Kidney (tissue), 14 donors: ENCODE data around the gene PRKAR1B. TPM values are rescaled to one million over a fixed set of nuclear protein-coding genes. Genes with fewer than 3 reads are reported as not detected.
A peak's percentile ranks its signal among the peaks of the same experiment; 100 is the strongest.

Experiments used
- DNase-seq, 5 donors: peaks; one replicate each; pipeline ENCODE4 v3.0.0-alpha.2; 2013 to 2020
- FAIRE-seq: peaks from 2 replicates; lab custom pipeline; 2012; peaks lifted over from hg19 to GRCh38; lab: Jason Lieb, UNC
- H3K27ac ChIP-seq, 2 donors: one replicate each; pipeline ENCODE4 v1.7.0; 2013; ENCODE audit warnings: low read depth in 2 of 2, low read length in 2 of 2, inconsistent platforms in 1 of 2
- H3K27me3 ChIP-seq: one replicate; pipeline ENCODE4 v1.7.1; 2013; ENCODE audit warnings: low read length, inconsistent platforms; ENCODE audit not compliant: control insufficient read depth, insufficient read depth
- H3K36me3 ChIP-seq, 3 donors: one replicate each; pipeline versions ENCODE4 v1.7.0 to v1.7.1; 2013; ENCODE audit warnings: low read length in 3 of 3, control low read depth in 1 of 3, inconsistent platforms in 1 of 3; ENCODE audit not compliant: insufficient read depth in 3 of 3, control insufficient read depth in 2 of 3
- H3K4me1 ChIP-seq, 3 donors: one replicate each; pipeline versions ENCODE4 v1.7.0 to v1.7.1; 2013; ENCODE audit warnings: low read length in 3 of 3, inconsistent platforms in 1 of 3, low read depth in 1 of 3; ENCODE audit not compliant: control insufficient read depth in 2 of 3, insufficient read depth in 2 of 3
- H3K4me3 ChIP-seq, 3 donors: one replicate each; pipeline versions ENCODE4 v1.7.0 to v1.8.1; 2013; ENCODE audit warnings: low read length in 3 of 3, control low read depth in 1 of 3, inconsistent platforms in 1 of 3
- H3K9ac ChIP-seq, 3 donors: one replicate each; pipeline versions ENCODE4 v1.7.0 to v1.7.1; 2013; ENCODE audit warnings: low read length in 3 of 3, control low read depth in 1 of 3, inconsistent platforms in 1 of 3
- H3K9me3 ChIP-seq, 3 donors: one replicate each; pipeline versions ENCODE4 v1.7.0 to v1.7.1; 2013; ENCODE audit warnings: low read length in 3 of 3, control low read depth in 1 of 3, inconsistent platforms in 1 of 3; ENCODE audit not compliant: control insufficient read depth in 2 of 3, insufficient read depth in 1 of 3
- CTCF ChIP-seq: IDR thresholded peaks from 3 replicates; pipeline ENCODE4 v1.5.1; 2012; ENCODE audit warnings: mild to moderate bottlenecking, moderate library complexity, borderline replicate concordance; ENCODE audit not compliant: insufficient read depth; ENCODE audit errors: extremely low read depth
- intact Hi-C: fragments of 100-400 bp; cut with DNase I; formaldehyde crosslinking; loops from one replicate; pipeline ENCODE4 v1.11.1; 2022
- polyA plus RNA-seq: library from polyadenylated mRNA; stranded (reverse); fragments of 350-450 nt; fragmentation: Illumina TruSeq; extraction: RNeasy Lipid Tissue Mini Kit (QIAGEN cat#74804); gene quantifications from one replicate; pipeline ENCODE4 v1.2.3, GENCODE V29; 2014; ENCODE audit warnings: low read depth, low replicate concordance; ENCODE audit not compliant: insufficient read depth
- total RNA-seq: library from RNA; stranded (reverse); fragmentation: NEBNext Ultra II Directional; extraction: Animal tissue kit (Norgen Biotek cat#: 25700); gene quantifications from one replicate; pipeline ENCODE4 v1.2.1, GENCODE V29; 2021
- donor health status: control.
- donor health status: control.
- donor health status: control.
- donor health status: control.
- donor health status: control.
- donor health status: DM: yes; HTN: yes; CAD: no.
- donor health status: Normal renal cell carcinoma (clear cell type).

The PRKAR1B gene
- total and polyA plus RNA-seq, 2 donors from 2014 or later: 15.9 to 21.4 TPM

- FAIRE-seq: no peak
- H3K4me1 ChIP-seq: peaks cover under 1 to 4% (median under 1%) of the 10 kb centered on the region in 3 donors
- DNase-seq: no peak
- no peak overlapping the region for H3K4me3 ChIP-seq
- peaks cover 0 to 8% (median 3%) of the 10 kb centered on the region in 3 donors for H3K36me3 ChIP-seq
- no peaks in the 10 kb centered on the region for H3K27me3 ChIP-seq
- TF ChIP-seq CTCF: no peak
- no peak overlapping the region for H3K27ac ChIP-seq
- intact Hi-C loops: no loop called here
- H3K9me3 ChIP-seq: peaks cover 0 to 7% (median 0%) of the 10 kb centered on the region in 3 donors
- no peak overlapping the region for H3K9ac ChIP-seq
Observed at GRCh38 chr7:566100-566499, 161.0 kb downstream of the PRKAR1B start.

- Histone ChIP-seq H3K27ac (no peak overlapping the region), H3K4me1 (peaks cover 4 to 7% (median 5%) of the 10 kb centered on the region in 3 donors), H3K36me3 (peaks cover 0 to 8% (median 3%) of the 10 kb centered on the region in 3 donors), H3K4me3 (no peak overlapping the region), H3K9ac (no peak overlapping the region), H3K27me3 (no peaks in the 10 kb centered on the region), H3K9me3 (peaks cover 0 to 8% (median 0%) of the 10 kb centered on the region in 3 donors)
- TF ChIP-seq CTCF: no peak
- intact Hi-C loops: no loop called here
- no peak for FAIRE-seq
- DNase-seq: peak in 1 of 5 donors; percentile 71
Observed at GRCh38 chr7:564176-564865, 162.8 kb downstream of the PRKAR1B start.

GRCh38 chr7:563629-564170 is 163.4 kb downstream of the PRKAR1B start:
- peaks cover 0 to 8% (median 3%) of the 10 kb centered on the region in 3 donors for H3K36me3 ChIP-seq
- peaks cover 0 to 8% (median 0%) of the 10 kb centered on the region in 3 donors for H3K9me3 ChIP-seq
- no peak for TF ChIP-seq CTCF
- no peak overlapping the region for H3K27ac ChIP-seq
- DNase-seq (no peak), FAIRE-seq (no peak)
- H3K4me3 ChIP-seq: no peak overlapping the region
- intact Hi-C loops: no loop called here
- H3K4me1 ChIP-seq: peaks cover 4 to 7% (median 5%) of the 10 kb centered on the region in 3 donors
- no peaks in the 10 kb centered on the region for H3K27me3 ChIP-seq
- H3K9ac ChIP-seq: no peak overlapping the region
